SKM-1 (cell line): ENCODE measurements around the gene SREBF2.

Experiments used
- DNase-seq: peaks from one replicate; lab custom pipeline; 2025; ENCODE audit not compliant: unreplicated experiment; lab: John Stamatoyannopoulos, UW

The SREBF2 gene

GRCh38 chr22:41906822-41907221 lies 73.9 kb downstream of the SREBF2 start:
- no peak for DNase-seq

GRCh38 chr22:41907436-41908401 lies 74.8 kb downstream of the SREBF2 start:
- DNase-seq, result no peak

- DNase-seq, result no peak
Measured at GRCh38 chr22:41908411-41909309, 75.8 kb downstream of the SREBF2 start.

- DNase-seq, result no peak
Measured at GRCh38 chr22:41909310-41910049, 76.6 kb downstream of the SREBF2 start.

- DNase-seq, result no peak
Measured at GRCh38 chr22:41910050-41911000, 77.4 kb downstream of the SREBF2 start.

- no peak for DNase-seq
Measured at GRCh38 chr22:41911001-41911611, 78.2 kb downstream of the SREBF2 start.

- no peak for DNase-seq
Measured at GRCh38 chr22:41912338-41913039, 79.6 kb downstream of the SREBF2 start.

GRCh38 chr22:41913040-41913719 lies 80.3 kb downstream of the SREBF2 start:
- DNase-seq, result no peak

GRCh38 chr22:41913842-41914534 lies 81.1 kb downstream of the SREBF2 start:
- no peak for DNase-seq

- DNase-seq, result no peak
Measured at GRCh38 chr22:41914611-41915034, 81.7 kb downstream of the SREBF2 start.

- DNase-seq, result no peak
Measured at GRCh38 chr22:41915035-41915785, 82.3 kb downstream of the SREBF2 start, which contains the start of gene SHISA8. Gene SHISA8, minus strand, starts transcription at chr22:41915074. Its CDS starts 407 bp downstream, at chr22:41914667.

- no peak for DNase-seq
Measured at GRCh38 chr22:41915786-41916493, 83.0 kb downstream of the SREBF2 start.

- no peak for DNase-seq
Measured at GRCh38 chr22:41916745-41917358, 83.9 kb downstream of the SREBF2 start.

- DNase-seq, result no peak
Measured at GRCh38 chr22:41917375-41917902, 84.5 kb downstream of the SREBF2 start.
